ENCODE results near the gene MBLAC1. TPM values are rescaled to one million over a fixed set of nuclear protein-coding genes. Genes with fewer than 3 reads are reported as not detected.

MBLAC1 gene
- total RNA-seq, 1 experiment from 2014 or later: 0.70 TPM

- CTCF ChIA-PET: no interaction called here
- Histone ChIP-seq H3K4me2 (peak overlapping the region; percentile 82), H3K4me3 (peak overlapping the region; percentile 86; the same call in 1 of the 2 replicates), H3K27me3 (ENCODE audit: insufficient read depth, low read depth) (no peaks in the 10 kb centered on the region), H3F3A (ENCODE audit: insufficient read depth, low read depth) (peaks cover 68% of the 10 kb centered on the region), H3K9me3 (ENCODE audit: insufficient read depth, low read depth) (no peaks in the 10 kb centered on the region), H3K4me1 (replicated peaks; ENCODE audit: insufficient read depth) (peaks cover 35% of the 10 kb centered on the region), H3K9me2 (ENCODE audit: insufficient read depth) (no peaks in the 10 kb centered on the region), H4K20me1 (ENCODE audit: insufficient read depth) (peaks cover 24% of the 10 kb centered on the region), H3K27ac (peak overlapping the region; percentile 55; the same call in 1 of the 2 replicates), H2AFZ (no peak overlapping the region), H3K79me2 (ENCODE audit: low read depth) (peaks cover 22% of the 10 kb centered on the region), H3K36me3 (ENCODE audit: low read depth) (peaks cover 4% of the 10 kb centered on the region; the same call in 1 of the 2 replicates)
- intact Hi-C loops (cut with micrococcal nuclease; ENCODE audit: unreplicated experiment): no loop called here
- TF ChIP-seq CTCF (conservative IDR thresholded peaks at IDR 0.05): no peak
- no peak for TF ChIP-seq EZH2 (IDR thresholded peaks at IDR 0.05; ENCODE audit: low read depth)
- no peak for DNase-seq
- POLR2A ChIA-PET (ENCODE audit: unreplicated experiment): interaction anchor here (0.5 to 0.9 kb wide), 2 partner anchors 9 to 237 kb away, joined by 4 to 5 read pairs; no protein-coding TSS in a partner anchor
- BruUV-seq (replicated peaks): no TSS peak
Observed at GRCh38 chr7:100157069-100157333, 30.2 kb downstream of the MBLAC1 start.

- TF ChIP-seq EZH2 (IDR thresholded peaks at IDR 0.05; ENCODE audit: low read depth) (no peak), CTCF (conservative IDR thresholded peaks at IDR 0.05) (no peak)
- Histone ChIP-seq H4K20me1 (ENCODE audit: insufficient read depth) (peaks cover 24% of the 10 kb centered on the region), H3K4me2 (peak overlapping the region; percentile 82), H3K27me3 (ENCODE audit: insufficient read depth, low read depth) (no peaks in the 10 kb centered on the region), H3K9me2 (ENCODE audit: insufficient read depth) (no peaks in the 10 kb centered on the region), H3F3A (ENCODE audit: insufficient read depth, low read depth) (peaks cover 65% of the 10 kb centered on the region), H3K27ac (peak overlapping the region; percentile 55), H3K36me3 (ENCODE audit: low read depth) (peaks cover 4% of the 10 kb centered on the region; the same call in 1 of the 2 replicates), H3K79me2 (ENCODE audit: low read depth) (peaks cover 22% of the 10 kb centered on the region), H3K9me3 (ENCODE audit: insufficient read depth, low read depth) (no peaks in the 10 kb centered on the region), H2AFZ (peak overlapping the region; percentile 80; the same call in 1 of the 2 replicates), H3K4me1 (replicated peaks; ENCODE audit: insufficient read depth) (peaks cover 36% of the 10 kb centered on the region), H3K4me3 (peak overlapping the region; percentile 86)
- ChIA-PET CTCF (no interaction called here), POLR2A (ENCODE audit: unreplicated experiment) (interaction anchor here (0.5 to 1.1 kb wide), 4 partner anchors 10 to 238 kb away, joined by 3 to 5 read pairs (median 4); partner anchors contain the start of gene MBLAC1)
- intact Hi-C loops (cut with micrococcal nuclease; ENCODE audit: unreplicated experiment): no loop called here
- BruUV-seq (replicated peaks): TSS peak; percentile 25
- DNase-seq: peak; percentile 58 to 86
Observed at GRCh38 chr7:100157334-100158228, 30.8 kb downstream of the MBLAC1 start.

- ChIA-PET POLR2A (ENCODE audit: unreplicated experiment) (interaction anchor here (1.1 kb wide), 1 partner anchor 32 kb away, joined by 3 read pairs; the partner anchor contains the start of gene MBLAC1), CTCF (no interaction called here)
- peaks cover 24% of the 10 kb centered on the region for H4K20me1 ChIP-seq (ENCODE audit: insufficient read depth)
- no TSS peak for BruUV-seq (replicated peaks)
- H3F3A ChIP-seq (ENCODE audit: insufficient read depth, low read depth): peaks cover 65% of the 10 kb centered on the region
- no peaks in the 10 kb centered on the region for H3K9me3 ChIP-seq (ENCODE audit: insufficient read depth, low read depth)
- H3K4me1 ChIP-seq (replicated peaks; ENCODE audit: insufficient read depth): peaks cover 44% of the 10 kb centered on the region
- TF ChIP-seq EZH2 (IDR thresholded peaks at IDR 0.05; ENCODE audit: low read depth): no peak
- TF ChIP-seq CTCF (conservative IDR thresholded peaks at IDR 0.05): no peak
- H3K9me2 ChIP-seq (ENCODE audit: insufficient read depth): no peaks in the 10 kb centered on the region
- H3K27me3 ChIP-seq (ENCODE audit: insufficient read depth, low read depth): no peaks in the 10 kb centered on the region
- intact Hi-C loops (cut with micrococcal nuclease; ENCODE audit: unreplicated experiment): no loop called here
- H2AFZ ChIP-seq: peak within 1 kb of the TSS; percentile 80
- H3K36me3 ChIP-seq (ENCODE audit: low read depth): peaks cover 4% of the 10 kb centered on the region; the same call in 1 of the 2 replicates
- H3K79me2 ChIP-seq (ENCODE audit: low read depth): peaks cover 22% of the 10 kb centered on the region
- peak within 1 kb of the TSS; percentile 55 for H3K27ac ChIP-seq
- peak; percentile 61 to 93 for DNase-seq
- peak within 1 kb of the TSS; percentile 82 for H3K4me2 ChIP-seq
- H3K4me3 ChIP-seq: peak within 1 kb of the TSS; percentile 86
Observed at GRCh38 chr7:100158229-100159098, 31.7 kb downstream of the MBLAC1 start, which contains the start of gene TRAPPC14. TRAPPC14 (minus strand) TSS chr7:100158723; CDS start chr7:100158499, 224 bp downstream.
